NCI-H128 (cell line): ENCODE data around the gene SRCIN1.
"Not testable (repeated sequence)": the region's sequence is repeated elsewhere in the genome, so short reads cannot be mapped to it uniquely, and the experiment has no call there.

Experiments
- DNase-seq: peaks from one replicate; lab custom pipeline; 2025; ENCODE audit not compliant: unreplicated experiment; lab: John Stamatoyannopoulos, UW

Gene SRCIN1

GRCh38 chr17:38511150-38512108 lies 94.3 kb downstream of the SRCIN1 start:
- no peak for DNase-seq

GRCh38 chr17:38510421-38511149 lies 95.2 kb downstream of the SRCIN1 start:
- DNase-seq = no peak

- no peak for DNase-seq
Measured at GRCh38 chr17:38509772-38510420, 95.9 kb downstream of the SRCIN1 start.

- no peak for DNase-seq
Measured at GRCh38 chr17:38508954-38509771, 96.6 kb downstream of the SRCIN1 start.

- DNase-seq = no peak
Measured at GRCh38 chr17:38508570-38508950, 97.2 kb downstream of the SRCIN1 start.

- DNase-seq = no peak
Measured at GRCh38 chr17:38507921-38508569, 97.7 kb downstream of the SRCIN1 start.

- DNase-seq = no peak
Measured at GRCh38 chr17:38507436-38507835, 98.3 kb downstream of the SRCIN1 start.

GRCh38 chr17:38504216-38504615 lies 101.5 kb downstream of the SRCIN1 start:
- no peak for DNase-seq

GRCh38 chr17:38503286-38503913 lies 102.4 kb downstream of the SRCIN1 start:
- not testable (repeated sequence) for DNase-seq

- DNase-seq = not testable (repeated sequence)
Measured at GRCh38 chr17:38501718-38502117, 104.0 kb downstream of the SRCIN1 start.

- DNase-seq = not testable (repeated sequence)
Measured at GRCh38 chr17:38499230-38499629, 106.5 kb downstream of the SRCIN1 start.

GRCh38 chr17:38498353-38498752 lies 107.4 kb downstream of the SRCIN1 start:
- DNase-seq = no peak

GRCh38 chr17:38497656-38498055 lies 108.1 kb downstream of the SRCIN1 start:
- DNase-seq = not testable (repeated sequence)

- not testable (repeated sequence) for DNase-seq
Measured at GRCh38 chr17:38494152-38494551, 111.6 kb downstream of the SRCIN1 start.

GRCh38 chr17:38492067-38493040 lies 113.4 kb downstream of the SRCIN1 start:
- peak; percentile 45 for DNase-seq

- not testable (repeated sequence) for DNase-seq
Measured at GRCh38 chr17:38491346-38492066, 114.2 kb downstream of the SRCIN1 start.

GRCh38 chr17:38489774-38490173 lies 116.0 kb downstream of the SRCIN1 start:
- not testable (repeated sequence) for DNase-seq
